NCI-H128 (cell line): Measurements from ENCODE around the gene TREX2.

Experiments used
- DNase-seq: peaks from one replicate; lab custom pipeline; 2025; ENCODE audit not compliant: unreplicated experiment; lab: John Stamatoyannopoulos, UW

The TREX2 gene

GRCh38 chrX:153457136-153457825 lies 11.4 kb upstream of the TREX2 start:
- DNase-seq: no peak

GRCh38 chrX:153456704-153457103 lies 10.8 kb upstream of the TREX2 start:
- DNase-seq: no peak

- no peak for DNase-seq
Measured at GRCh38 chrX:153456161-153456560, 10.3 kb upstream of the TREX2 start.

- no peak for DNase-seq
Measured at GRCh38 chrX:153455571-153455970, 9.7 kb upstream of the TREX2 start.

GRCh38 chrX:153454901-153455550 lies 9.2 kb upstream of the TREX2 start:
- DNase-seq: no peak

- no peak for DNase-seq
Measured at GRCh38 chrX:153450949-153451277, 5.1 kb upstream of the TREX2 start.

DNA sequence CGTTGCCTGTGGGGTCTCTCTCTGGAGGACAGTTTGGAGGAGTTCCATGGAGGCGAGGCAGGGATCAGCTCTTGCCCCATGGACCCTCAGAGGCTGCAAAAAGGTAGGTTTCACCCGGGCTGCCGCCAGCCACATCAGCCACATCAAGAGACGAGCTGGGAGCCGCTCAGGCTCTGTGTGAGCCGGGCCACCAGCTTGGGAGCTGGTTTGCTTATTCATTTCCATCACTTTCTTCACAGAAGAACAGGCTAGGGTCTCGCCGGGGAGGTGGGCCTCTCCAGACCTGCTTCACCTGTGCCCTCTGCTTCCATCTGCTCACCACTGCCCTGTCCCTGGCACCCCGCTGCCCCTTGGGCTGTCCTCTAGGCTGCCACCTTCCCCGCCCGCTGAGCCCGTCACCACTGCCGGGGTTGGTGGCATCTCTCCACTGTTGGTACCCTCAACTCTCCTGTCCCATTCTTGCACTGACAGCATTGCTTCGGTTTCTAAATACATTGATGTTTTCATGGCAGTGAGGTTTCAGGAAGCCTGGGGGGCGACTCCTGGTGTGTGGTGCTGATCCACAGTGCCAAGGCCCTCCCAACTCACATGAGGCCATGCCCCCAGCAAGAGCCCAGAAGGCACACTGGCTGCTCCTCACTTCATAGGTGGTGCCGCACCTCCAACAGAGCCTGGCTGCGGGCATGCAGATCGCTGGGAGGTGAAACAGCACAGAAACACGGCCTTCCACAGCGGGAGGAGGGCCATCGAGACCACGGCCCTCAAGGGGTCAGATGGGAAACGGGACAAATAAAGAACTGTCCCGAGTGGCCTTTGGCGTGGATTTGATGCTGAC lies 4.5 kb upstream of the TREX2 start:
- DNase-seq: no peak

DNA sequence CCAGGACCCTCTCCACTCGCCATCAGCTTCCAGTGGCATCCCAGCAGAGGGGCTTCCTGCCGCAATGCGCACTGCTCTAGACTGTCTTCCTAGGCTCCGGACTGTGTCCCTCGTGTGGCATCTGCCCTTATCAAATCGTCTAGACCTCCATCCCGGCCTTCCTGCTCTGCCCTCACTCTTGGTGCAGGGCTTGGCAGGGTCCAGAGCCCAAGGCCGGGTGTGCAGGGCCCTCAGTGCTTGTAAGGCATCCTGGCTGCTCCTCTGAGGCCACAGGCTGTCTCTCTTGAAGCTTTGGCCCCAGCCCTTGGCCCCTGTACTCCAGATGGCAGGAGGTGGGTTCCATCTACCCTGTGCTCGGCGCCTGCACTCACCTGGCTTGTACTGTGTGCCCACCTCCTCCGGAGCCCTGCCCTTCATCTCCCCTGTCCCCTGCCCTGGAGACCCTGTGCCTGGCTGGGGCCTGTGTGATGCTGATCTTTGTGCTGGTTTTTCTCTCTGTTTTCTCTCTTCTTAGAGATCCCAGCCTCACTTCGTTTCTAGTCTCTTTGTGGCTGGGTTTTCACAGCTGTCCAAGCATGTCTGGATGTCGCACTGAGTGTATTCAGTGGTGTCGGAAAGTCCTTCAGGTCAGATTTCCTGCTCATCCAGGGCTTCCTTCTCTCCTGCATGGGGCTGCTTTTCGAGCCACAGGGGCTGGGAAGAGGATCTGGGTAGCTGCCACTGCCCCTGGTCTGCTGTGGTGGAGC lies 3.7 kb upstream of the TREX2 start:
- no peak for DNase-seq

DNA sequence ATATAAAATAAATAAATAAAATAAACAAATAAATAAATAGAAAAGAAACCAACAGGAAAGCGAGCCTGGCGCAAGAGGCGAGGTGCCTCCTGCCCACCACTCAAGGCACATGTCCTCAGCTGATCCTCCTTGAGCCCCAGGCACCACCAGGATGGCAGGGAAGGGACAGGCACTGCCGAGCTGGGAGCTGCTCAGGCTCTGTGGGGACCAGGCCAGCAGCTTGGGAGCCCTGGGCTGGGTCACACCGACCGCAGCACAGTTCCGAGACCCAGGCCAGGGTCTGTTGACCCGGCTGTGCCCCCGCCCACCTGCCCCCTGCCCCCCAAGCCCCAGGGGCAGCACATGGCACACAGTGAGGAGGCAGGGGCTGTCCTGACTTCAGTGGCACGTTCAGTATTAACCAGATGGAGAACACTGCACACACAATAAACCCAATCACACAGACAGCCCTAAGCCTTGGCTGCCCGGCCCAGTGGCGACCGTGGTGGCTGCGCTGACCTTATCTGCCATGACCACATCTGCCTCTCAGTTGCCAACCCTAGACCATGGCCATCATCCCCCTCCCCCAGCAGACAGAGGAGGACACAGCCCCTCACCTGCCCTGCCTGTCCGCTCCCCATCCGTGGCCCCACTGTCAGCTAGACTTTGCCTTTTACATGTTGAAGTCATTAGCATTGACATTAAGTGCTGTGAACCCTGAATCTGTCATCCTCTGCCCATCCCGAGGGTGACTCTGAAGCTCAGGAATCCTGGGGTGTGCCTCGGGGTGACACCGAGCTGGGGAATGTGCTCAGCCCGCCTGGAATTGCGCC lies 2.9 kb upstream of the TREX2 start:
- DNase-seq: no peak

GRCh38 chrX:153447581-153447960 lies 1.7 kb upstream of the TREX2 start:
- no peak for DNase-seq

- DNase-seq: no peak
Measured at GRCh38 chrX:153446950-153447580, 1.2 kb upstream of the TREX2 start.

DNA sequence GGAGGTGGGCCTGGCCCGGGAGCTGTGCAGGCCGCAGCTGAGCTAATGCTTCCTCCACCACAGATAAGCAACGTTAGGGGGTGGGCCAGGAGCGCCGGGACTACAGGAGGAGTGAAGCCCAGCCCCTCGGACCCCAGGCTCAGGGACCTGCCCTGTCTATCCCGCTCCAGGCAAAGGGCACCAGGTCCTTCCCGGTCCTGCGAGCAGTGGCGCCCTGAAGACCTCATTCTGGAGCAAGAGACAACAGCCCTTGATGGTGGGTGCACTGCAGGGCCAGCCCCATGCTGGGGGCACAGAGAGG lies 730 bp upstream of the TREX2 start:
- no peak for DNase-seq

DNA sequence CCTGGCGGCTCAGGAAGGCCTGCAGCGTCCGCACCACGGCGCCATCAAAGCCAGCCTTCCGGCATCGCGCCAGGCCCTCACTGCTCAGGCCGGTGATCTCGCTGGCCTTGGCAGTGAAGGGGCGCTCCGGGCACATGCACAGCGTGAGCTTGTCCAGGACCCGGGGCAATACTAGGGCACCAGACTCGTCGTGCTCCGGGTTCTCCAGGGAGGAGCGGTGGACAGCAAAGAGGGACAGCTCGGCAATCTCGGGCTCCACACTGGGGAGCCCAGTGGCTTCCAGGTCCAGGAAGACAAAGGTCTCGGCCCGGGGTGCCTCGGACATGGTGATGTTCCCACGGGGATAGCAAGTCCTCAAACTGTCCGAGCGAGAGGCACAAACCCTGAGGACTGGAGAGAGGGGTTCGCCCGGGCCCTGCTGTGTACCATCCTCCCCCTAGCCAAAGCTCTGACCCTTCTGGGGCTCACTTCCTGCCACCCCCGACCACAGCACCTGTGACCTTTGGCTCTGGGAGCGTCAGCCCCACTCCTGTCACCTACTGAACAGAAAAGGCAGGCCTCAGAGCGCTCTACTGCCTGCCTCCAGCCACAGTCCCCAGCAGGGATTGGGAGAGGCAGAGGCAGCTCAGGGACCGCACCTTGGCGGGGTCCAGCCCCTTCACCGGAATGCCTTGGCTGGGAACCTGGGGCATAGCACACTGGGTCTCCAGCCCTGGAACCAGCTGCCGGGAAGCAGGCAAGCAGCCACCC lies 575 bp downstream of the TREX2 start:
- DNase-seq: no peak

- DNase-seq: no peak
Measured at GRCh38 chrX:153444333-153445011, 1.4 kb downstream of the TREX2 start.

DNA sequence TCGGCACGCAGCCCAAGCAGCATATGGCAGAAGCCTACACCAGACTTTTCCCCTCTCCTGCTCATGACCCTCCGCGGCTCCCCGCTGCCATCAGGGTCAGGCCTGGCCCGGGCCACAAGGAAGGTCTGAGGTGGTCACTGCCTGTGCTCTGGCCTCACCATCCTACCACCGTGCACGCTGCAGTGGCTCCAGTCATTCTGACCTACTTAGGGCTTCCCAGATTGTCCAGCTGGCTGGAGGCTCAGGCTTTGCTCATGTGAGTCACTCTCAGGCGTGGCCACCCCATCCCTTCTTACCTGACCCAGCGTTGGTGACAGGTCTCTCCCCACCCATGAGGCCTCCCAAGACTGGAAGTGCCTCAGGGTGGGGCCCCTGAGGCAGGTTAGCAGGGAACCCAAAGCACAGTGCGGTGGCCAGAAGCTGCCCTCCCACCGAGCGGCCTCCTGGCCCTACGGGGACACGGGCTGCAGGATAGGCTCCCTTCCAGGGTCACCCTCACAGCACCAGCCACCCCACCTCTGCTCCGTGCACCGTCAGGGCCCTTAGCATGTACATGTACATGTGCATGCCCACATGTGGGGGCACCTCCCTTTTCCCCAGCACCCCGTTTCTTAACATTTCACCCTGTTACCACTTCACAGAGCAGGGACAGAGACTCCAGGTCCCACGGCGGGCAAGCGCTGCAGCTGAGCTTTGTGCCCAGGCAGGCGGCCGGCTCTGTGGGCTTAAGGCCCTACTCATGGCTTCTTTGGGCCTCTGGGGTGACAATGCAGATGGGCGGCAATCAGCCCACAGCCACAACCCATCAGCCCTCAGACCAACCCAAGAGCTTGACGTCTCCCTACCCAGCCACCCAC lies 2.2 kb downstream of the TREX2 start:
- DNase-seq: no peak

DNA sequence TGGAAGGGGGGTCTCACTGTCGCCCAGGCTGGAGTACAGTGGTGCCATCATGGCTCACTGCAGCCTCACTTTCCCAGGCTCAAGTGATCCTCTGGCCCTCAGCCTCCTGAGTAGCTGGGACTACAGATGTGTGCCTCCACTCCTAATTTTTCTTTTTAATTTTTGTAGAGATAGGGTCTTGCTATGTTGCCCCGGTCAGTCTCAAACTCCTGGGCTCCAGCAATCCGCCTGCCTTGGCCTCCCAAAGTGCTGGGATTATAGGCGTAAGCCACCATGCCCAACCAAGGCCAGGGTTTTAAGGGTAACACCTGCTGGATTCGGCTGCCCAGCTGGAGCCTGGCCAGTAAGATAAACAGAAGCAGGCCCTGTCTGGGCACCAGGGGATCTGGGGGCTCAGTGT lies 3.4 kb downstream of the TREX2 start:
- no peak for DNase-seq

DNA sequence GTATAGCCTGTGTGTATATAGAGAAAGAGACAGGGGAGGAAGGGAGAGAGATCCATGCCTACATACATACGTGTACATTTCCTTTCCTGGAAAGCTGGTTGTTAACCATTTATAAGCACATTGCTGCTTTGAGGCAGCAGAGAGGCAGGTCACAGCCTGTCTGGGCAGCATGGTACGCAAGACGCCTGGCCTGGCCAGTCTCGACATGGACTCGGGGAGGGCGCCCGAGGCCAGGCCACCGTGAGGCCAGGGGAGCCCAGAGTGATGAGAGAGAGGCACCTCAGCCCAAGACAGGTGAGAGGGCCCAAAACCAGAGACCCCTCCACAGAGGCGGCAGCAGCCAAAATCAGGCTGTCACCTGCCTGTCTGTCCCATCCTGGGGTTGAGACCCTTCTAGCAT lies 3.9 kb downstream of the TREX2 start:
- no peak for DNase-seq

- DNase-seq: no peak
Measured at GRCh38 chrX:153441296-153441695, 4.6 kb downstream of the TREX2 start.
